ENCODE results near the gene MAVS.

GRCh38 chr20:3843490-3843889, 3.1 kb upstream of the MAVS start:
- TF ChIP-seq CTCF (IDR thresholded peaks at IDR 0.05) (no peak), POLR2A (IDR thresholded peaks at IDR 0.05) (no peak)

Measured in testis (tissue), 2 donors.